Measurements from ENCODE around the gene CGB2. TPM values are rescaled to one million over a fixed set of nuclear protein-coding genes. Genes with fewer than 3 reads are reported as not detected.
A peak's percentile ranks its signal among the peaks of the same experiment; 100 is the strongest.

CGB2 gene
- total RNA-seq, 1 experiment from 2014 or later, result 0.77 TPM

GRCh38 chr19:49020931-49021895 lies 10.5 kb upstream of the CGB2 start:
- Histone ChIP-seq H3K79me2 (ENCODE audit: insufficient read depth, low read length) (no peaks in the 10 kb centered on the region), H3K23me2 (ENCODE audit: insufficient read length, low read depth, low read length, poor library complexity, severe bottlenecking) (peaks cover 8% of the 10 kb centered on the region), H2BK5ac (ENCODE audit: insufficient read length, low read length) (no peak overlapping the region), H3K14ac (ENCODE audit: insufficient read depth, low read length) (no peak overlapping the region), H3K79me1 (ENCODE audit: insufficient read depth, low read depth, low read length, poor library complexity, severe bottlenecking) (no peaks in the 10 kb centered on the region), H4K8ac (replicated peaks; ENCODE audit: insufficient read length, low read depth, low read length) (no peak overlapping the region), H3K56ac (ENCODE audit: insufficient read length, low read depth, low read length) (no peak overlapping the region), H3K4me1 (ENCODE audit: insufficient read depth, low read length) (peaks cover 4% of the 10 kb centered on the region; the same call in 1 of the 2 replicates), H2AFZ (ENCODE audit: low read length) (no peak overlapping the region), H3K18ac (ENCODE audit: insufficient read length, low read depth, low read length) (no peak overlapping the region), H2BK120ac (ENCODE audit: low read depth, low read length, poor library complexity, severe bottlenecking) (peak overlapping the region; percentile 5), H2AK5ac (ENCODE audit: insufficient read length, low read length) (no peak overlapping the region), H3K9ac (ENCODE audit: extremely low read depth, insufficient read length, low read length) (no peak overlapping the region), H4K20me1 (ENCODE audit: control insufficient read depth, insufficient read depth, insufficient read length) (no peaks in the 10 kb centered on the region), H4K91ac (ENCODE audit: insufficient read length, low read depth, low read length) (no peak overlapping the region), H3K4me2 (ENCODE audit: insufficient read depth, insufficient read length, low read length) (peak overlapping the region; percentile 9), H3T11ph (ENCODE audit: low read length) (no peak overlapping the region), H3K9me3 (ENCODE audit: control insufficient read depth, low read depth, low read length) (no peaks in the 10 kb centered on the region), H2BK12ac (ENCODE audit: insufficient read length, low read depth, low read length) (no peak overlapping the region), H4K5ac (ENCODE audit: insufficient read length, low read depth, low read length) (no peak overlapping the region), H3K23ac (ENCODE audit: insufficient read length, low read depth, low read length) (no peak overlapping the region), H3K27me3 (ENCODE audit: insufficient read depth, low read length) (no peaks in the 10 kb centered on the region; the same call in 1 of the 2 replicates), H3K4ac (ENCODE audit: low read depth, low read length) (no peak overlapping the region), H2BK20ac (ENCODE audit: low read depth, low read length, poor library complexity, severe bottlenecking) (no peak overlapping the region), H2BK15ac (ENCODE audit: low read depth, low read length) (no peak overlapping the region), H3K27ac (ENCODE audit: insufficient read length, low read depth, low read length) (no peak overlapping the region)
- no CpG with 5 or more reads among the region's 16 CpGs for WGBS (ENCODE audit: extremely low coverage, insufficient read length, low lambda C conversion rate)
- H3K36me3 Mint-ChIP-seq (ENCODE audit: insufficient read depth in 1 of 3, low read depth in 3 of 3), result peaks cover 0 to 5% (median 4%) of the 10 kb centered on the region in 3 experiments; a peak in 4 of 7 replicates
- H3K9me3 Mint-ChIP-seq, result peaks cover 0 to 1% of the 10 kb centered on the region in 2 experiments; a peak in 2 of 5 replicates
- no peak for DNase-seq
- peaks cover 15 to 36% of the 10 kb centered on the region in 2 experiments for H3K4me1 Mint-ChIP-seq
- TF ChIP-seq CTCF (conservative IDR thresholded peaks at IDR 0.05), result no peak
- no peak overlapping the region; a peak in 1 of 7 replicates for H3K27ac Mint-ChIP-seq
- H3K27me3 Mint-ChIP-seq (ENCODE audit: low read depth), result peaks cover 49% of the 10 kb centered on the region
- H3K4me3 Mint-ChIP-seq, result no peak overlapping the region; a peak in 1 of 5 replicates

Data from H9 (cell line).